Caco-2 (cell line): ENCODE data around the gene PRKACA. TPM values are rescaled to one million over a fixed set of nuclear protein-coding genes. Genes with fewer than 3 reads are reported as not detected.

ENCODE experiments used
- BruUV-seq: library from RNA; stranded (reverse); fragments of 400-500 nt; replicated peaks from 2 replicates; lab custom pipeline; 2021; lab: Mats Ljungman, UMichigan
- CTCF ChIA-PET: fragments of 300-600 bp; sonication (Branson Sonifier 250); formaldehyde crosslinking; loops from one replicate; lab custom pipeline; 2022; ENCODE audit warnings: antibody characterized with exemption; lab: Charles Lee
- POLR2A ChIA-PET: fragments of 300-600 bp; sonication (Branson Sonifier 250); formaldehyde crosslinking; loops from one replicate; lab custom pipeline; 2022; ENCODE audit warnings: antibody characterized with exemption; lab: Charles Lee
- DNase-seq, 2 experiments: peaks; one replicate each; pipeline versions ENCODE4 v3.0.0 to v3.0.0-alpha.2; 2020 to 2022
- H3K27me3 ChIP-seq: replicated peaks from 2 replicates; pipeline ENCODE4 v1.6.0; 2011; ENCODE audit warnings: low read length; ENCODE audit not compliant: control insufficient read depth, insufficient read depth
- H3K36me3 ChIP-seq: 2 replicates; pipeline ENCODE4 v1.5.1; 2011; ENCODE audit warnings: low read length; ENCODE audit not compliant: control insufficient read depth, insufficient read depth
- H3K4me1 ChIP-seq: fragments of 250-450 bp; sonication (Bioruptor Pico); 2 replicates; pipeline ENCODE4 v1.5.1; 2020; ENCODE audit warnings: mild to moderate bottlenecking
- H3K4me3 ChIP-seq: 2 replicates; pipeline ENCODE4 v1.5.1; 2011; ENCODE audit warnings: low read depth, mild to moderate bottlenecking, control low read depth, low read length
- H3K9me3 ChIP-seq: fragments of 250-450 bp; sonication (Bioruptor Pico); 2 replicates; pipeline ENCODE4 v1.5.1; 2020; ENCODE audit warnings: mild to moderate bottlenecking, moderate library complexity
- H3K27ac Mint-ChIP-seq: one replicate; pipeline ENCODE4 v1.8.0; 2022; ENCODE audit warnings: mixed read lengths; ENCODE audit not compliant: unreplicated experiment
- H3K27me3 Mint-ChIP-seq: one replicate; pipeline ENCODE4 v1.8.0; 2022; ENCODE audit warnings: mixed read lengths; ENCODE audit not compliant: insufficient read depth, unreplicated experiment
- H3K36me3 Mint-ChIP-seq: one replicate; pipeline ENCODE4 v1.8.0; 2022; ENCODE audit warnings: mild to moderate bottlenecking, mixed read lengths; ENCODE audit not compliant: insufficient read depth, unreplicated experiment
- H3K4me1 Mint-ChIP-seq: one replicate; pipeline ENCODE4 v1.8.0; 2022; ENCODE audit warnings: low read depth, mixed read lengths; ENCODE audit not compliant: unreplicated experiment
- H3K4me3 Mint-ChIP-seq: one replicate; pipeline ENCODE4 v1.8.0; 2022; ENCODE audit warnings: mild to moderate bottlenecking, moderate library complexity, mixed read lengths; ENCODE audit not compliant: unreplicated experiment
- H3K9me3 Mint-ChIP-seq: one replicate; pipeline ENCODE4 v1.8.0; 2022; ENCODE audit warnings: mixed read lengths; ENCODE audit not compliant: unreplicated experiment
- intact Hi-C: fragments of 100-400 bp; cut with micrococcal nuclease; formaldehyde crosslinking; loops from one replicate; pipeline ENCODE4 v1.10.0; 2022; ENCODE audit not compliant: unreplicated experiment
- total RNA-seq: library from RNA; stranded (reverse); gene quantifications from 2 replicates; pipeline ENCODE4 v1.2.3, GENCODE V29; 2022
- TF ChIP-seq, protein P1 (sequence below), 2 experiments: fragments of 200-600 bp in 1 of 2; IDR thresholded peaks; 1 replicate in 1 of 2; 2 replicates in 1 of 2; pipeline versions ENCODE4 v1.5.1 to v1.8.0; 2011 to 2022; ENCODE audit warnings: antibody characterized with exemption in 1 of 2, control low read depth in 1 of 2, inconsistent platforms in 1 of 2, low read depth in 1 of 2, low read length in 1 of 2, mild to moderate bottlenecking in 1 of 2, moderate library complexity in 1 of 2; ENCODE audit not compliant: insufficient read depth in 1 of 2, severe bottlenecking in 1 of 2, unreplicated experiment in 1 of 2

Gene PRKACA
- total RNA-seq, 1 experiment from 2014 or later = 51.9 TPM

DNA sequence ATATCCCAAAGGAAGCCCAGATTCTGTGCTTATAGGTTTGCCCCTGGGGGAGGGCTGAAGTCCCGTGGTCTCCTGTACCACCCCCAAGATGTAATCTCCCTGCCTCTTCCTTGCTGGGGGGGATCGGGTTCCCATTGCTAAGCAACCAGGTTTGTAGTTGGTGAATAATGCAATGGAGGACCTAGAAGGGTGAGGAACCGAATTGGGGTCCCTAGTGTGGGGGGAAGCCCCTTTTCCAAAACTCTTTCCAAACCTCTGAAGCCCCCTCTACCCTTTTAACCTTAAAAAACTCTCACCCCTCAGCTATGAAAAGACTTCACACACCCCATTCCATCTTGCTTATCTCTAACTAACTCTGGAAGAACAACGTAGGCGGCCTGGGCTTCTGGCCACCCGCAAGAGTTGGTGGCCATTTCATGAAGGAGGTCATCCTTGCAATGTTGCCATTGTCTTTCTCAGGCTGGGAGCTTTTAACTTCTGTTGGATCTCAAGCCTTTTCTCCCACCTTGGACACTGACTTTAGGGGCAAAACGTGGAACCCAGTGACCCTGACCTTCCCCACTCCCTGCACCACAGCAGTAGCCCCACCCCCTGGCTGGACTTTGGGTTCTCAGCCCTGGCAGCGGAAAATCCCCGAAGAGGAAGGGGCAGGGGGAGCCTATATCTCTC, 56.3 kb downstream of the PRKACA start:
- peak in 1 of 2 experiments; percentile 54 for DNase-seq
- H3K9me3 Mint-ChIP-seq = no peaks in the 10 kb centered on the region
- H3K4me1 Mint-ChIP-seq = peaks cover 14% of the 10 kb centered on the region
- H3K4me3 ChIP-seq = peak overlapping the region; percentile 26
- no peaks in the 10 kb centered on the region for H3K27me3 Mint-ChIP-seq
- H3K4me1 ChIP-seq = peaks cover 35% of the 10 kb centered on the region
- POLR2A ChIA-PET = no interaction called here
- H3K36me3 ChIP-seq = no peaks in the 10 kb centered on the region; the same call in 1 of the 2 replicates
- peak overlapping the region; percentile 68 for H3K27ac Mint-ChIP-seq
- CTCF ChIA-PET = interaction anchor here (0.8 to 1.8 kb wide), 3 partner anchors 11 to 1242 kb away, joined by 3 to 7 read pairs (median 6); partner anchors contain the start of gene MISP3
- TF ChIP-seq, protein P1, sequence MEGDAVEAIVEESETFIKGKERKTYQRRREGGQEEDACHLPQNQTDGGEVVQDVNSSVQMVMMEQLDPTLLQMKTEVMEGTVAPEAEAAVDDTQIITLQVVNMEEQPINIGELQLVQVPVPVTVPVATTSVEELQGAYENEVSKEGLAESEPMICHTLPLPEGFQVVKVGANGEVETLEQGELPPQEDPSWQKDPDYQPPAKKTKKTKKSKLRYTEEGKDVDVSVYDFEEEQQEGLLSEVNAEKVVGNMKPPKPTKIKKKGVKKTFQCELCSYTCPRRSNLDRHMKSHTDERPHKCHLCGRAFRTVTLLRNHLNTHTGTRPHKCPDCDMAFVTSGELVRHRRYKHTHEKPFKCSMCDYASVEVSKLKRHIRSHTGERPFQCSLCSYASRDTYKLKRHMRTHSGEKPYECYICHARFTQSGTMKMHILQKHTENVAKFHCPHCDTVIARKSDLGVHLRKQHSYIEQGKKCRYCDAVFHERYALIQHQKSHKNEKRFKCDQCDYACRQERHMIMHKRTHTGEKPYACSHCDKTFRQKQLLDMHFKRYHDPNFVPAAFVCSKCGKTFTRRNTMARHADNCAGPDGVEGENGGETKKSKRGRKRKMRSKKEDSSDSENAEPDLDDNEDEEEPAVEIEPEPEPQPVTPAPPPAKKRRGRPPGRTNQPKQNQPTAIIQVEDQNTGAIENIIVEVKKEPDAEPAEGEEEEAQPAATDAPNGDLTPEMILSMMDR (IDR thresholded peaks at IDR 0.05; ENCODE audit: insufficient read depth in 1 of 2, low read depth in 1 of 2, low read length in 1 of 2, severe bottlenecking in 1 of 2, unreplicated experiment in 1 of 2) = no peak
- H3K27me3 ChIP-seq = no peaks in the 10 kb centered on the region
- TSS peak; percentile 76 for BruUV-seq
- peak overlapping the region; percentile 60 for H3K4me3 Mint-ChIP-seq
- H3K36me3 Mint-ChIP-seq = peaks cover 7% of the 10 kb centered on the region
- intact Hi-C loops = no loop called here
- H3K9me3 ChIP-seq = no peaks in the 10 kb centered on the region

DNA sequence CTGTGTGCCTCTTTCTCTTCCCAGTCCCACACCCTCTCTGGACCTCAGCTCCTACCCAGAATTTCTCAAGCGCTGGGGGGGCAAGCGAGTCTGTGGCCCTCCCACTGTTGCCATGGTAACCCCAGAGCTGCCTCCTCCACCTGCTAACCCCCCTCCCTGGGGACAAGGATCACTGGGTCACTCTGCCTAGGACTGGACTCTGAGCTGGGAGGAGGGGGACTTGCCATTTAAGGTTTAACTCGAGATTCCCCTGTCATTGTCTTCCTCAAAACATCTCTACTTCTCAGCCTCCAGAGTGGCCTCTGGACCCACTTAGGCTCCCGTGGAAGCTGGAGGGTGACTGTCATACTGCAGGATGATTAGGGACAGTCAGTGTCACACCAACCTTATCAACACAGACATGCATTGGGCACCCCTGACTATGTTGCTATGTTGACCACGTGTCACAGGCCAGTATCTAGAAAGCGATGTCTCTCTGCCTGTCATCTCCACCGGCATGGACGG, 57.9 kb downstream of the PRKACA start:
- peak overlapping the region; percentile 82 for H3K27ac Mint-ChIP-seq

DNA sequence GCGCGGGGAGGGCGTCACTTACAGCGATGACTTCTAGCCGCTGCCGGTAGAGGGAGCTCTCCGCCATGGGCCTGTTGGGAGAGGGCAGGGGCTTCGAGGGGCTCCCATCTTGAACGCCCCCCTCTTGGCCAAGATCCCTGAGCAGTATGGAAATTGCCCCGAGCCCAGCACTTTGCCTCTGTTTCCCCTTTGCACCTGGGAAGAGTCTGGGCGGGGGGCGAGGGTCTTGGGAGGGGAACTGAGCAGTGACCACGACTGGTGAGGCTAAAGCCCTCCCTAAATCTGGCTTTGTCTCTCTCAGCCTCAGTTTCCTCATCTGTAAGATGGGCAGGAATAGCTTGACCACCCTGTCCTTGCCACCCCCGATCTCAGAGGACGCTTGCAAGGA, 58.5 kb downstream of the PRKACA start:
- DNase-seq = no peak
- no TSS peak for BruUV-seq
- ChIA-PET CTCF (interaction anchor here (0.5 to 1.8 kb wide), 3 partner anchors 15 to 85 kb away, joined by 3 to 7 read pairs (median 4); no protein-coding TSS in a partner anchor), POLR2A (no interaction called here)
- peaks cover 12% of the 10 kb centered on the region for H3K36me3 Mint-ChIP-seq
- H3K27me3 ChIP-seq = no peaks in the 10 kb centered on the region
- H3K36me3 ChIP-seq = no peaks in the 10 kb centered on the region; the same call in 1 of the 2 replicates
- no peaks in the 10 kb centered on the region for H3K9me3 Mint-ChIP-seq
- peaks cover 14% of the 10 kb centered on the region for H3K4me1 Mint-ChIP-seq
- intact Hi-C loops = no loop called here
- H3K27me3 Mint-ChIP-seq = no peaks in the 10 kb centered on the region
- H3K4me3 ChIP-seq = no peak overlapping the region
- peaks cover 35% of the 10 kb centered on the region for H3K4me1 ChIP-seq
- peak overlapping the region; percentile 82 for H3K27ac Mint-ChIP-seq
- H3K9me3 ChIP-seq = no peaks in the 10 kb centered on the region
- TF ChIP-seq, protein P1 (IDR thresholded peaks at IDR 0.05; ENCODE audit: insufficient read depth in 1 of 2, low read depth in 1 of 2, low read length in 1 of 2, severe bottlenecking in 1 of 2, unreplicated experiment in 1 of 2) = no peak
- H3K4me3 Mint-ChIP-seq = no peak overlapping the region

More for the DNA sequence above, 57.9 kb downstream of the PRKACA start:
- Mint-ChIP-seq H3K4me3 (no peak overlapping the region), H3K36me3 (peaks cover 9% of the 10 kb centered on the region), H3K9me3 (no peaks in the 10 kb centered on the region), H3K27me3 (no peaks in the 10 kb centered on the region), H3K4me1 (peaks cover 14% of the 10 kb centered on the region)
- CTCF ChIA-PET = interaction anchor here (0.6 to 1.8 kb wide), 3 partner anchors 14 to 109 kb away, joined by 3 to 7 read pairs (median 6); no protein-coding TSS in a partner anchor
- TF ChIP-seq, protein P1 (IDR thresholded peaks at IDR 0.05; ENCODE audit: insufficient read depth in 1 of 2, low read depth in 1 of 2, low read length in 1 of 2, severe bottlenecking in 1 of 2, unreplicated experiment in 1 of 2) = no peak
- Histone ChIP-seq H3K4me1 (peaks cover 35% of the 10 kb centered on the region), H3K4me3 (no peak overlapping the region), H3K9me3 (no peaks in the 10 kb centered on the region), H3K36me3 (no peaks in the 10 kb centered on the region; the same call in 1 of the 2 replicates), H3K27me3 (no peaks in the 10 kb centered on the region)
- POLR2A ChIA-PET = no interaction called here
- peak; percentile 64 to 73 for DNase-seq
- intact Hi-C loops = no loop called here
- BruUV-seq = no TSS peak
